ENCODE measurements around the gene RGS1. TPM values are rescaled to one million over a fixed set of nuclear protein-coding genes. Genes with fewer than 3 reads are reported as not detected.

RGS1 gene
- total and polyA plus RNA-seq, 5 experiments from 2014 or later, result 0.58 to 37.6 (median 3.9) TPM

GRCh38 chr1:192610112-192610889, 34.7 kb downstream of the RGS1 start:
- H3K4me1 Mint-ChIP-seq, result peaks cover 11 to 22% (median 15%) of the 10 kb centered on the region in 4 donors
- H3K27ac Mint-ChIP-seq, result no peak overlapping the region

DNA sequence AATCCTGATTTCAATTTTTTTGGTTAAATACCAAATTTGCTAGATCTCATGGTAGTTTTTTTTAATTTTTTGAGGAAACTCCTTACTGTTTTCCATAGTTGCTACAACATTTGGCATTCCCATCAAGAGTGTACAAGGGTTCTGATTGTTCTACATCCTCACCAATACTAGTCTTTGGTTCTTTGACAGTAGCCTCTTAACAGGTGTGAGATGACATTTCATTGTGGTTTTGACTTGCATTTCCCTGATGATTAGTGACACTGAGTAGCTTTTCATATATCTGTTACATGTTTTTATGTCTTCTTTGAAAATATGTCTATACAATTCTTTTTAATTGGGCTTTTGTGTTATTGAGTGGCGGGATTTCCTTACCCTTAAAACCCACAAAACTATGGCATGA, 39.5 kb downstream of the RGS1 start:
- Mint-ChIP-seq H3K9me3 (no peaks in the 10 kb centered on the region), H3K36me3 (no peaks in the 10 kb centered on the region), H3K27ac (no peak overlapping the region), H3K27me3 (peaks cover 0 to 8% (median 0%) of the 10 kb centered on the region in 5 donors), H3K4me1 (no peaks in the 10 kb centered on the region), H3K4me3 (no peak overlapping the region)
- no peak for DNase-seq
- no peak for ATAC-seq
- POLR2A ChIA-PET, result no interaction called here

More at GRCh38 chr1:192610112-192610889, 34.7 kb downstream of the RGS1 start:
- Mint-ChIP-seq H3K36me3 (no peaks in the 10 kb centered on the region), H3K4me3 (no peak overlapping the region), H3K9me3 (no peaks in the 10 kb centered on the region), H3K27me3 (peaks cover 0 to 6% (median 0%) of the 10 kb centered on the region in 5 donors)
- DNase-seq (peak in 3 of 10 donors; percentile 17 to 37 (median 22)), ATAC-seq (no peak)
- POLR2A ChIA-PET, result no interaction called here

DNA sequence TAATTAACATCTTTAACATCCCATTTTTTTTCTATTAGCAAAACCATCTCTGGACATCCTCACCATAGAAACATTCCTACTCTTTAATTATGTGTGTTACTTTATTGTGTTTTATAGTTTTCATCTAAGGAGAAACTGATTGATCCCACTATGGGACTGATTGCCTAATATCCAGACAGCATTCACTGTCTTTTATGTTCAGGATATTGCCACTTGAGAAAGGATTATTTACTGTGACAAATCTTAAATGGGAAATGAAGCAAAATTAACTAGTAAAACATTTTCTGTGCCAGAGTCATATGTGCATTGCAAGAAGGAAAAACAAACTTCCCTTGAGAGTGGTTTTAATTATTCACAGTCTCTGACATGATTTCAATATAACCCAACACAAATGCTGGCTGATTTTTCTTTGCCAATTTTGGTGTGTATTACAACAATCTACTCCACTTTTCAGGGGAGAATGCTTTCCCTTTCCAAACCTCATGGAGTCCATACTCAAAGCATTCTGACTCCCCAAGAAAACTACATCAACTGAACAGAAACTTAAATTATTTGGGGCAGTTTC, 44.6 kb downstream of the RGS1 start:
- Mint-ChIP-seq H3K4me1 (no peaks in the 10 kb centered on the region), H3K27me3 (peaks cover 0 to 32% (median 7%) of the 10 kb centered on the region in 5 donors), H3K27ac (no peak overlapping the region), H3K4me3 (no peak overlapping the region), H3K9me3 (peaks cover 0 to 4% (median 0%) of the 10 kb centered on the region in 9 donors), H3K36me3 (no peaks in the 10 kb centered on the region)
- ATAC-seq (no peak), DNase-seq (no peak)
- POLR2A ChIA-PET, result no interaction called here

DNA sequence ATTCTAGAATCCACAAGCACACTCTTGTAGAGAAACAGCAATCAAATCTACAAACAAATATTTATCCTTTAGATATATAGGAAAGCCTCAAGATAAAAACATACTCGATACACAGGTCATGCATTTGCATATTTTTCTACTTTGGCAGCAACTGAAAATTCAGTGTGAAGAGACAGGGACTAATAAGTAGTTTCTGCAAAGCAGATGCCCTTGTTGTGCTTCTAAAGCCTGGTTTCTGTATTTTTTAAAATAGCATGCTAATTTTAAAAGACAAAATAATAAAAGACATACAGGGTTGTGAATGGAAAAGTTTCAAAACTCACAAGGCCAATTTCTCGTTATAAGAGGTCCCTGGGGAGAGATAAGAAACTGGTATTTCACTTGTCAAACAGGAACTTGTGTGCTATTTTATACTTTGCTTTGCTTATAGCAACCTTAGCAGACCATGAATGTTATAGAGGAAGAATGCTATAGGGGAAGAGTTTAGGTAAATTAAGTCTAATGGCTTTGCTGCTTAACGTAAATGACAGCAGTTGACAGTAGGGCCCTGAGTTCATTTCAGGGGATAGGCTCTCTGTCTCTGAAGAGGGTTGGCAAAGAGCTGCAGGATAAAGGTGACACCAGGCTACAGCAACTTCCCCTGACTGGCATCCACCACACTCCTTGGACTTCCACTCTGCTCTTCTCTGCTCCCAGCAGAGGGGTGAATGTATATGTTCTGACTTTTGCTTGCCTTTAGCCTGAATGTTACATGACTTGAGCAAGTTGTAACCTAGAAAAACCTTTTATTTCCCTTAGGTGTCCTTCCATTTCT, 51.0 kb downstream of the RGS1 start:
- Mint-ChIP-seq H3K4me1 (no peaks in the 10 kb centered on the region), H3K9me3 (peaks cover 0 to 4% (median 0%) of the 10 kb centered on the region in 9 donors), H3K27me3 (peaks cover 0 to 34% (median 17%) of the 10 kb centered on the region in 5 donors), H3K36me3 (no peaks in the 10 kb centered on the region), H3K27ac (no peak overlapping the region), H3K4me3 (no peak overlapping the region)
- ATAC-seq (no peak), DNase-seq (no peak)
- POLR2A ChIA-PET, result no interaction called here

DNA sequence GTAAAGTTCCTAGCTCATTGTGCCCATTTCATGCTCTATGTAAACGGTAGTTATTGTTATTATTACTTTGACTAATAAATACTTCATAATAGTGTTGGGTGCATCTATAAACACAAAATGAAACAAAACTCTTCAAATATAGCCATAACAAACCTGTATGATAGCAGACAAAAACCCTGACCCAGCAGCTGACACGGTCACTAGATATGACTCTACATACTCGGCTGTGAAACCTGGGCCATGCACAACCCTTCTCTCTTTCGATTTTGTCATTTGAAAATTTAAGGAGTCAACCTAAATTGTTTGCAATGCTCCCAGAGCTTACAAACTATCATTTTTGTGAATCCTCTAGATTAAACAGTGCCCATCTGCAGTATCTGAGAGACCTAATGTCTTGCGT, 52.3 kb downstream of the RGS1 start:
- Mint-ChIP-seq H3K27ac (no peak overlapping the region), H3K9me3 (no peaks in the 10 kb centered on the region)

DNA sequence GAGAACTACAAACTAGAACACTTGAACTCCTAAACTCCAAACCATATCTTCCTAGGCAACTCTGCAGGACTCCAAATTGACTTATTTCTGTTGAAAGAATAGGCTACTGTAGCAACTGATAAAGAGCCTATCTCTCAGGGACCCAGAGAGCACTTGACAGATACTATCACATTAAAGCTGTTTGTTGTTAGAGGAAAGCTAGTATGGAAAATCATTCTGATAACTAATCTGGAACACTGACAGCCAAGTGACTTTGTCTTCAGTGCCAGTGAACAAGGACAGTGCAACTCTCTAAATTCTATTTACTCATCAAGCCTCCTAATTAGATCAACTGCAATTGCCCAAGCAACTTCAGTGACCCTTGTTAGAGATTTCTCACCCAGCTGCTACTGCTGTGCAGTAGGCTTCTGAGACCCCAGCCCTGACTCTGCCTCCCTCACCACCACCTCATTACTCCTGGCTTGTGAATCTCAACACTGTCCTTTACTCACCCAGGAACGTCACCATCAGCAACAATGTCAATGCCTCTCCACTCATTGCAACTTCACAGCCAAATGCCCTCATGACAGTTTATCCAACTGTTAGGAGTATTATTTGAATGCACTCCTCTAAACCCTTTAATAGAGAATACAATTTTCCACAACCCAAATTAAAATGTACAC, 53.0 kb downstream of the RGS1 start:
- Mint-ChIP-seq H3K27me3 (peaks cover 0 to 24% (median 15%) of the 10 kb centered on the region in 5 donors), H3K27ac (no peak overlapping the region), H3K4me3 (no peak overlapping the region), H3K9me3 (no peaks in the 10 kb centered on the region), H3K36me3 (no peaks in the 10 kb centered on the region), H3K4me1 (no peaks in the 10 kb centered on the region)
- POLR2A ChIA-PET, result no interaction called here
- ATAC-seq (no peak), DNase-seq (no peak)

More for the DNA sequence above, 52.3 kb downstream of the RGS1 start:
- Mint-ChIP-seq H3K27me3 (peaks cover 0 to 30% (median 17%) of the 10 kb centered on the region in 5 donors), H3K36me3 (no peaks in the 10 kb centered on the region), H3K4me3 (no peak overlapping the region), H3K4me1 (no peaks in the 10 kb centered on the region)
- no peak for DNase-seq
- POLR2A ChIA-PET, result no interaction called here
- ATAC-seq, result no peak

GRCh38 chr1:192629612-192630011, 54.0 kb downstream of the RGS1 start:
- DNase-seq (no peak), ATAC-seq (no peak)
- H3K9me3 Mint-ChIP-seq, result no peaks in the 10 kb centered on the region
- H3K36me3 Mint-ChIP-seq, result no peaks in the 10 kb centered on the region
- POLR2A ChIA-PET, result no interaction called here
- H3K4me1 Mint-ChIP-seq, result no peaks in the 10 kb centered on the region
- peaks cover 2 to 18% (median 4%) of the 10 kb centered on the region in 5 donors for H3K27me3 Mint-ChIP-seq
- no peak overlapping the region for H3K27ac Mint-ChIP-seq
- H3K4me3 Mint-ChIP-seq, result no peak overlapping the region

Other genes starting within 250 kb of the RGS1 start
- gene RGS13, start 60.4 kb downstream of the RGS1 start, total RNA-seq, result not detected
- not detected for gene RGS13, start 60.4 kb downstream of the RGS1 start, polyA plus RNA-seq
- gene RGS2, start 233.3 kb downstream of the RGS1 start, total RNA-seq, result 1 to 10 TPM; 9.7 TPM
- gene RGS2, start 233.3 kb downstream of the RGS1 start, polyA plus RNA-seq, result 10 to 100 TPM; 19.3 to 74.8 (median 25.0) TPM